HG03097 (cell line): ENCODE measurements around the gene TPBGL.

ENCODE experiments used
- ATAC-seq: cut with Tn5 transposase; IDR thresholded peaks from one replicate; pipeline ENCODE4 v1.9.1; 2021; ENCODE audit not compliant: unreplicated experiment, low FRiP score

The TPBGL gene

DNA sequence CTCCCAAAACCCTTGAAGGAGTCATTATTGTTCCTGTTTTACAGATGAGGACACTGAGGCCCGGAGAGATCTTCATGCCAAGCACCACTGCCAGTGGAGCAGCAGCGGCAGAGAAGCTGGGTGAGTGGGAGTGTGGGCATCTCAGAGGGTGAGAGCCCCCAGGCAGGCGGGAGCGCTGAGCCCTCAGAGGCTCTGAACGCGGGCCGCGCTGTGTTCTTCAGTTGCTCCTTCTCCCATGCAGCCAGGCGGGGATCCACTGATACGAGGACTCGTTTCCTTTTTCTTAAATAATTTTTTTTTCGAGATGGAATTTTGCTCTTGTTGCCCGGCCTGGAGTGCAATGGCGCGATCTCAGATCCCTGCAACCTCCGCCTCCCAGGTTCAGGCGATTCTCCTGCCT is 47.0 kb downstream of the TPBGL start:
- no peak for ATAC-seq

- ATAC-seq: no peak
These were observed 48.9 kb downstream of the TPBGL start for GRCh38 chr11:75289511-75289760.

DNA sequence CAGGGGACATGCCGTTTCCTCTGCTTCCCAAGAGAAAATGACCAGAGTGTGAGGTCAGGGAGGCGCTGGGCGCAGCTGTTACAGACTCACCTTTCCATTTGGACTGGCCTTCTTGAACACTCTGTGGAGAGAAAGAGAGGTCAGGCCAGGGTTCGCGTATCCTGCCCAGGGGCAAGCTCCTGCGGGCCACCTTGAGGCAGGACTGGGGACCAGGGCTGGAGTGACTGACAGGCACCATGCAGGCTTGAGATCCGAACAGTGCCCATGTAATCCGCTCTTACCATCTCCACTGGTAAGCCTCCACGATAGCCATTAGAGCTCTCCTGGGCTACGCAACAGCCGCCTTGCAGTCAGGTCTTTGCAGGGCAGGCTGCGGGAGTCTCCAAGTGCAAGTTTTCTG is 49.3 kb downstream of the TPBGL start:
- ATAC-seq: no peak

GRCh38 chr11:75291741-75292140 is 51.2 kb downstream of the TPBGL start:
- no peak for ATAC-seq

DNA sequence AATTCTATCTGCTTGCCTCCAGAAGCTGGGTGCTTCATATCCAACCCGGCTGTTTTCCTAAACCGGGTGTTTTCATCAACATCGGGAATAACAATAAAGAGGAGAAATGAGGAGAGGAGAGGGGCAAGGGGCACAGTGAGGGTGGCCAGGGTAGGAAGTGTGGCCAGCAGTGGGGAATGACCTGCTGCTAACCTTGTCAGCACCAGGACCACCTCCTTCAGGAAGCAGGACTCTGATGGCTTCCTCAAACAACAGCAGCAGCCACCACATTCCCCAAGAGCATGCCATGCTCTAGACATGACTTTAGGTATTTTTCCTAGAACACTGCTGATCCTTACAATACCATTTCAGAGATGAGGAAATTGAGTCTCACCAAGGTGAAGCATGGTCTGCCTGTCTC is 52.4 kb downstream of the TPBGL start:
- no peak for ATAC-seq
